ENCODE data around the gene VEGFC. TPM values are rescaled to one million over a fixed set of nuclear protein-coding genes. Genes with fewer than 3 reads are reported as not detected.

The VEGFC gene
- under 1 TPM; 0.60 to 0.95 TPM for total RNA-seq
- 7.7 TPM for polyA plus RNA-seq (2013, experiment 1 of 2)
- 7.5 TPM for polyA plus RNA-seq (2013, experiment 2 of 2)
- long read RNA-seq, experiment 1, partial matches to known transcripts = 0 of 1 reads
- long read RNA-seq, experiment 1, other reads (novel, unspliced or antisense) = 1 of 1 reads
- long read RNA-seq, experiment 2, partial matches to known transcripts = 0 of 2 reads
- long read RNA-seq, experiment 2, other reads (novel, unspliced or antisense) = 0 of 2 reads
- long read RNA-seq, experiment 3, partial matches to known transcripts = 0 of 1 reads
- long read RNA-seq, experiment 3, other reads (novel, unspliced or antisense) = 1 of 1 reads
- long read RNA-seq, experiment 4 = 0 reads

DNA sequence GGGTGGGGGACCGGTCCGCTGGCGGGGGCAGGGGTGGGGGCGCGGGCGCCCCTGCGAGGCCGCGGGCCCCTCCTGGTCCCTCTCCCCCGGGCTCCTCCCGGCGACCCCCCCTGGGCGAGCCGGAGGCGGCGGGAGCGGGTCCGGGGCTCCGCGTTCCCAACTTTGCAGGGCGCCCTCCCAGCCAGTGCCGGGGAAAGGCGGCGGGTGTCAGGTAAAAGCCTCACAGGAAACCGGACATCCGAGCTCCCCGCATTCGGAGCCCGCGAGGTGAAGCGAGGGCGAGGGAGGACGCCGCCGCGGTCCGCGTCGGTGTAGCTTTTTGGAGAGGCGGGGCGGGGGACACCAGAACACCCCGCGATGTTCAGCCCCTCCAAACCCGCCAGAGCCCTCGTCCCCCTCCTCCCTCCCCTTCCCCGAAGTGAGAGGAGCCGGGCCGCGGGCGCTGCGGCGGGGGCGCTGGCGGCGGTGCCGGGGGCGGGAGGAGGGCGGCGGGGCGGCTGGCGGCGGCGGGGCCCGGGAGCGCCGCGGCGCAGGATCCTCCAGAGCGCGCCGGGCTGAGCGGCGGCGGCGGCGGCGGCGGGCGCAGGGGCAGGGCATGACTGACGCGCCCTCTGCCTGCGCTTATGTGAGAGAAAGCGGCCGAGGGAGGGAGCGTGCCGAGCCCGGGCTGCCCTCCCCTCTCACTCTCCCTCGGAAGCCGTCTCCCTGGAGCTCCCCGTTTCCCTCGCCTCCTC lies at the start of gene VEGFC:
Gene VEGFC (minus strand): TSS at position 597 of the 734 bp plus-strand sequence. CDS start 611 bp downstream, outside the sequence.
- H3K36me3 Mint-ChIP-seq (ENCODE audit: low read depth) = no peaks in the 10 kb centered on the region
- no peaks in the 10 kb centered on the region for H3K4me1 ChIP-seq (ENCODE audit: control insufficient read depth, insufficient read depth, low read length)
- WGBS, 2 experiments (ENCODE audit: insufficient coverage in 1 of 2, insufficient read length in 1 of 2) = 0% methylated on average over 12 to 91 of the region's 91 CpGs
- H3K4me1 Mint-ChIP-seq = no peaks in the 10 kb centered on the region
- H3K9me3 Mint-ChIP-seq = no peaks in the 10 kb centered on the region
- H3K27ac ChIP-seq (ENCODE audit: low read depth, low read length) = no peak within 1 kb of the TSS
- H3K27ac Mint-ChIP-seq = no peak within 1 kb of the TSS
- H3K4me3 Mint-ChIP-seq = peak within 1 kb of the TSS; percentile 59
- DNase-seq = peak; percentile 87
- peak; percentile 41 for TF ChIP-seq CTCF (conservative IDR thresholded peaks at IDR 0.05)
- H3K4me3 ChIP-seq (ENCODE audit: low read length) = peak within 1 kb of the TSS; percentile 73
- peaks cover 37% of the 10 kb centered on the region for H3K27me3 ChIP-seq (ENCODE audit: control insufficient read depth, insufficient read depth, low read length, poor library complexity, severe bottlenecking)
- H3K9me3 ChIP-seq (ENCODE audit: control insufficient read depth, low read length) = no peaks in the 10 kb centered on the region
- H3K36me3 ChIP-seq (ENCODE audit: control insufficient read depth, insufficient read depth, low read length) = no peaks in the 10 kb centered on the region
- H3K9ac ChIP-seq (ENCODE audit: extremely low read depth, low read length, poor library complexity, severe bottlenecking) = no peak within 1 kb of the TSS
- peaks cover 45% of the 10 kb centered on the region for H3K27me3 Mint-ChIP-seq (ENCODE audit: insufficient read depth)

DNA sequence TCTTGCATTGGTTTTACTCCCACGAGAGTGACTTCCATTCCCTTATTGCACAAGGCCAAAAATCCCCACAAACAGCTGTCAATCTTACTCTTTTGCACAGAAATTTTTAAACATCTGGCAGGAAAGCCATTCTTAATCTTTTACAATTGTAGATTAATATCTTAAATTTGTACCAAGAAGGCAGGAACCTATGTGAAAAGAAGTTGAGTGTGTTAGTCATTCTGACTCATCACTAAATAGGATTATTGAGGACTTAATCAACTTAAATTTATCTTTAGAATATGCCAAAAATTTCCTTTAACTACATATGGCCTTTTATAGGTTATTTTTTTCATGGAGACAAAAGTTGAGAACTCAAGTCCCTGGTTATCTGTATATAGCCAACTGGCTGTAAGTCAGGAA lies 49.0 kb upstream of the VEGFC start:
- no peak for TF ChIP-seq CTCF (conservative IDR thresholded peaks at IDR 0.05)
- Histone ChIP-seq H3K36me3 (ENCODE audit: control insufficient read depth, insufficient read depth, low read length) (no peaks in the 10 kb centered on the region), H3K27me3 (ENCODE audit: control insufficient read depth, insufficient read depth, low read length, poor library complexity, severe bottlenecking) (no peaks in the 10 kb centered on the region), H3K27ac (ENCODE audit: low read depth, low read length) (no peak overlapping the region), H3K9me3 (ENCODE audit: control insufficient read depth, low read length) (no peaks in the 10 kb centered on the region), H3K9ac (ENCODE audit: extremely low read depth, low read length, poor library complexity, severe bottlenecking) (no peak overlapping the region), H3K4me3 (ENCODE audit: low read length) (no peak overlapping the region), H3K4me1 (ENCODE audit: control insufficient read depth, insufficient read depth, low read length) (no peaks in the 10 kb centered on the region)
- Mint-ChIP-seq H3K36me3 (ENCODE audit: low read depth) (no peaks in the 10 kb centered on the region), H3K27me3 (ENCODE audit: insufficient read depth) (no peaks in the 10 kb centered on the region), H3K27ac (no peak overlapping the region), H3K9me3 (no peaks in the 10 kb centered on the region), H3K4me1 (peaks cover 1% of the 10 kb centered on the region), H3K4me3 (no peak overlapping the region)
- no peak for DNase-seq
- 97% methylated on average over 1 of the region's 1 CpG; no CpG with 5 or more reads in 1 of the 2 experiments for WGBS, 2 experiments (ENCODE audit: insufficient coverage in 1 of 2, insufficient read length in 1 of 2)

DNA sequence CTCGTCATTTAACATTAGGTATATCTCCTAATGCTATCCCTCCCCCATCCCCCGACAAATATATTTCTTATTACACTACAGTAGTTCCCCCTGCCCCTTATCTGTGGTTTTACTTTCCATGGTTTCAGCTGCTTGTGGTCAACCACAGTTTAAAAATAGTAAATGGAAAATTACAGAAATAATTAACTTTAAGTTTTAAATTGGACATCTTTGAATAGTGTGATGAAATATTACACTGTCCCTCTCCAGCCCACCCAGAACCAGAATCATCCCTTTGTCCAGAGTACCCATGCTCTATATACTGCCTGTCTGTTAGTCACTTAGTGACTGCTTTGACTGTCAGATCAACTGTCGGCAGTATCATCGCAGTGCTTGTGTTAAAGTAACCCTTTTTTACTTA lies 47.4 kb upstream of the VEGFC start:
- Histone ChIP-seq H3K4me1 (ENCODE audit: control insufficient read depth, insufficient read depth, low read length) (no peaks in the 10 kb centered on the region), H3K9ac (ENCODE audit: extremely low read depth, low read length, poor library complexity, severe bottlenecking) (no peak overlapping the region), H3K27me3 (ENCODE audit: control insufficient read depth, insufficient read depth, low read length, poor library complexity, severe bottlenecking) (no peaks in the 10 kb centered on the region), H3K4me3 (ENCODE audit: low read length) (no peak overlapping the region), H3K36me3 (ENCODE audit: control insufficient read depth, insufficient read depth, low read length) (no peaks in the 10 kb centered on the region), H3K9me3 (ENCODE audit: control insufficient read depth, low read length) (no peaks in the 10 kb centered on the region), H3K27ac (ENCODE audit: low read depth, low read length) (no peak overlapping the region)
- no peak for DNase-seq
- no peak overlapping the region for H3K4me3 Mint-ChIP-seq
- H3K4me1 Mint-ChIP-seq = peaks cover 1% of the 10 kb centered on the region
- no peaks in the 10 kb centered on the region for H3K27me3 Mint-ChIP-seq (ENCODE audit: insufficient read depth)
- H3K36me3 Mint-ChIP-seq (ENCODE audit: low read depth) = no peaks in the 10 kb centered on the region
- 95 to 100% methylated on average over 2 to 4 of the region's 4 CpGs for WGBS, 2 experiments (ENCODE audit: insufficient coverage in 1 of 2, insufficient read length in 1 of 2)
- no peak overlapping the region for H3K27ac Mint-ChIP-seq
- no peaks in the 10 kb centered on the region for H3K9me3 Mint-ChIP-seq
- no peak for TF ChIP-seq CTCF (conservative IDR thresholded peaks at IDR 0.05)
